ENCODE results near the gene ADGRD1.
"Not testable (repeated sequence)": the region's sequence is repeated elsewhere in the genome, so short reads cannot be mapped to it uniquely, and the experiment has no call there.

The ADGRD1 gene

GRCh38 chr12:131061041-131061806 lies 107.5 kb downstream of the ADGRD1 start:
- DNase-seq: no peak

- no peak for DNase-seq
These were observed 109.7 kb downstream of the ADGRD1 start for GRCh38 chr12:131063413-131063812.

- DNase-seq: no peak
These were observed 110.3 kb downstream of the ADGRD1 start for GRCh38 chr12:131063960-131064359.

- DNase-seq: no peak
These were observed 111.6 kb downstream of the ADGRD1 start for GRCh38 chr12:131065279-131065678.

- DNase-seq: no peak
These were observed 112.1 kb downstream of the ADGRD1 start for GRCh38 chr12:131065801-131066200.

GRCh38 chr12:131066207-131066885 lies 112.6 kb downstream of the ADGRD1 start:
- no peak for DNase-seq

GRCh38 chr12:131066886-131067490 lies 113.3 kb downstream of the ADGRD1 start:
- DNase-seq: no peak

- DNase-seq: no peak
These were observed 114.5 kb downstream of the ADGRD1 start for GRCh38 chr12:131067981-131068851.

GRCh38 chr12:131068926-131069720 lies 115.4 kb downstream of the ADGRD1 start:
- DNase-seq: not testable (repeated sequence)

- not testable (repeated sequence) for DNase-seq
These were observed 116.4 kb downstream of the ADGRD1 start for GRCh38 chr12:131070136-131070535.

GRCh38 chr12:131070668-131071067 lies 117.0 kb downstream of the ADGRD1 start:
- DNase-seq: not testable (repeated sequence)

GRCh38 chr12:131071234-131071820 lies 117.6 kb downstream of the ADGRD1 start:
- not testable (repeated sequence) for DNase-seq

- DNase-seq: not testable (repeated sequence)
These were observed 118.2 kb downstream of the ADGRD1 start for GRCh38 chr12:131071950-131072349.

GRCh38 chr12:131072451-131073230 lies 118.9 kb downstream of the ADGRD1 start:
- DNase-seq: no peak

- no peak for DNase-seq
These were observed 120.7 kb downstream of the ADGRD1 start for GRCh38 chr12:131074221-131075083.

- no peak for DNase-seq
These were observed 121.5 kb downstream of the ADGRD1 start for GRCh38 chr12:131075194-131075593.

- DNase-seq: no peak
These were observed 121.9 kb downstream of the ADGRD1 start for GRCh38 chr12:131075611-131076010.

- DNase-seq: no peak
These were observed 122.6 kb downstream of the ADGRD1 start for GRCh38 chr12:131076296-131076695.

All from hematopoietic multipotent progenitor cell treated with erythropoietin and hydrocortisone succinate and interleukin-3 and kit ligand, for 8 days (in vitro differentiated cells).